ENCODE measurements around the gene PDGFB.

- TF ChIP-seq CTCF (IDR thresholded peaks at IDR 0.05) (no peak), EZH2 (IDR thresholded peaks at IDR 0.05; ENCODE audit: borderline replicate concordance, insufficient read depth, low read depth, low read length, poor library complexity, severe bottlenecking) (no peak)
Observed at GRCh38 chr22:39288135-39288898, 43.5 kb upstream of the PDGFB start.

Measured in B cell (primary cell).